Astrocyte of the cerebellum (primary cell): ENCODE results near the gene PAFAH1B2.

Experiments used
- DNase-seq: peaks from one replicate; pipeline ENCODE4 v3.0.0-alpha.2; 2011; ENCODE audit warnings: low read depth
- H3K4me3 ChIP-seq: 2 replicates; pipeline ENCODE4 v1.5.1; 2011; ENCODE audit warnings: mild to moderate bottlenecking, low read depth, low read length, moderate library complexity
- in situ Hi-C: cut with HindIII; loops from 2 replicates; pipeline ENCODE4 v1.10.0; 2017; ENCODE audit warnings: low sequenced_read_pairs
- TF ChIP-seq, protein P1 (sequence below): IDR thresholded peaks from 2 replicates; pipeline ENCODE4 v1.5.1; 2012; ENCODE audit warnings: low read length, low read depth, moderate library complexity, mild to moderate bottlenecking; ENCODE audit errors: missing control alignments

The PAFAH1B2 gene

DNA sequence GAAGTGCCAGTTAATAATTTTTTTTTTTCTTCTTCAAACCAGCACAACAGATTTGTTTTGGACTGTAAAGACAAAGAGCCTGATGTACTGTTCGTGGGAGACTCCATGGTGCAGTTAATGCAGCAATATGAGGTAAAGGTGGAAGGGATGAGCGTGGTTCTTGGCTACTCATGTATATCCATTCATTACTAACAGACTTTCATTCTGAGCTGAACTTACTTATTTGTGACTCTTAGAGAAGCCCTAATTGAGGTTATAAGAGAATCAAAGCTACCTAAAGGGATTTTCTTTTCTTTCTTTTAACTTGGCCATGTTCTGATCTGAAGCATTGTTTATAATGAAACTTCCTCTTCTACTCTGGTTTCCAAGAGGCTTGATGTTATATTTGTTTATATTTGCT lies 15.8 kb downstream of the PAFAH1B2 start:
- in situ Hi-C loops: no loop called here
- no peak overlapping the region for H3K4me3 ChIP-seq
- no peak for DNase-seq
- TF ChIP-seq, protein P1, sequence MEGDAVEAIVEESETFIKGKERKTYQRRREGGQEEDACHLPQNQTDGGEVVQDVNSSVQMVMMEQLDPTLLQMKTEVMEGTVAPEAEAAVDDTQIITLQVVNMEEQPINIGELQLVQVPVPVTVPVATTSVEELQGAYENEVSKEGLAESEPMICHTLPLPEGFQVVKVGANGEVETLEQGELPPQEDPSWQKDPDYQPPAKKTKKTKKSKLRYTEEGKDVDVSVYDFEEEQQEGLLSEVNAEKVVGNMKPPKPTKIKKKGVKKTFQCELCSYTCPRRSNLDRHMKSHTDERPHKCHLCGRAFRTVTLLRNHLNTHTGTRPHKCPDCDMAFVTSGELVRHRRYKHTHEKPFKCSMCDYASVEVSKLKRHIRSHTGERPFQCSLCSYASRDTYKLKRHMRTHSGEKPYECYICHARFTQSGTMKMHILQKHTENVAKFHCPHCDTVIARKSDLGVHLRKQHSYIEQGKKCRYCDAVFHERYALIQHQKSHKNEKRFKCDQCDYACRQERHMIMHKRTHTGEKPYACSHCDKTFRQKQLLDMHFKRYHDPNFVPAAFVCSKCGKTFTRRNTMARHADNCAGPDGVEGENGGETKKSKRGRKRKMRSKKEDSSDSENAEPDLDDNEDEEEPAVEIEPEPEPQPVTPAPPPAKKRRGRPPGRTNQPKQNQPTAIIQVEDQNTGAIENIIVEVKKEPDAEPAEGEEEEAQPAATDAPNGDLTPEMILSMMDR: no peak

GRCh38 chr11:117160826-117161225 lies 16.7 kb downstream of the PAFAH1B2 start:
- TF ChIP-seq, protein P1: no peak
- H3K4me3 ChIP-seq: no peak overlapping the region
- no peak for DNase-seq
- in situ Hi-C loops: no loop called here

DNA sequence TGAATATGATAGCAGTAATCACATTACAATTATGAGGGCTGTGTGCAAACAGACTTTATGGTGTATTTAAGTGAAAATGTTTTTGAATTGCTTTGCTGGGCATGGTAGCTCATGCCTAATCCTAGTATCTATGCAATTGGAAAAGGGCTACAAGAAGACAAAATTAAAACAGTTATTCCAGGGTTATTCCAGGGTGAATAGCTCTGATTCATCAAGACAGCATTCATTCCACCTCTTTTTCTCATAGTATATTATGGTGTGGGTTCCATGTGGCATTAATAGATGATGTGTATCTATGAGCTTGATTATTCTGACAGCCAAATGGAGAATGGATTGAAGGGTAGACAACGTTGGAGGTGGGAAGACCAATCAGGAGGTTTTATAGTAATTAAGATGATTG lies 22.4 kb downstream of the PAFAH1B2 start:
- no peak overlapping the region for H3K4me3 ChIP-seq
- TF ChIP-seq, protein P1: no peak
- no peak for DNase-seq
- in situ Hi-C loops: no loop called here

- no peak overlapping the region for H3K4me3 ChIP-seq
- no peak for DNase-seq
- TF ChIP-seq, protein P1: no peak
- in situ Hi-C loops: no loop called here
Observed at GRCh38 chr11:117169736-117170135, 25.6 kb downstream of the PAFAH1B2 start.

- TF ChIP-seq, protein P1: no peak
- in situ Hi-C loops: no loop called here
- H3K4me3 ChIP-seq: no peak overlapping the region
- DNase-seq: no peak
Observed at GRCh38 chr11:117170210-117170609, 26.1 kb downstream of the PAFAH1B2 start.

- in situ Hi-C loops: no loop called here
- DNase-seq: no peak
- TF ChIP-seq, protein P1: no peak
- no peak overlapping the region for H3K4me3 ChIP-seq
Observed at GRCh38 chr11:117171007-117171403, 26.9 kb downstream of the PAFAH1B2 start.
